ENCODE results near the gene GSG1L2. TPM values are rescaled to one million over a fixed set of nuclear protein-coding genes. Genes with fewer than 3 reads are reported as not detected.

The GSG1L2 gene
- total and polyA plus RNA-seq, 4 donors: not detected

GRCh38 chr17:9842057-9842758 is 20.3 kb upstream of the GSG1L2 start:
- WGBS: 47% methylated on average over 14 of the region's 14 CpGs
- H3K4me3 ChIP-seq (ENCODE audit: low read depth in 1 of 3, low read length in 3 of 3): no peak overlapping the region
- H3K9ac ChIP-seq (ENCODE audit: low read depth in 1 of 2, low read length in 2 of 2): no peak overlapping the region
- H3K4me1 ChIP-seq (ENCODE audit: control insufficient read depth in 4 of 4, insufficient read depth in 4 of 4, low read length in 3 of 4): peaks cover 0 to 10% (median 9%) of the 10 kb centered on the region in 4 donors
- peak overlapping the region; percentile 21 to 56 for H3K27ac ChIP-seq (ENCODE audit: low read depth in 1 of 2, low read length in 2 of 2)
- DNase-seq (ENCODE audit: low spot score): no peak
- H3K27me3 ChIP-seq (ENCODE audit: control insufficient read depth in 4 of 4, insufficient read depth in 4 of 4, low read length in 3 of 4): no peaks in the 10 kb centered on the region
- TF ChIP-seq FOXA1 (IDR thresholded peaks at IDR 0.05): peak; percentile 79
- TF ChIP-seq ATF3 (IDR thresholded peaks at IDR 0.05): no peak
- TF ChIP-seq RAD21 (IDR thresholded peaks at IDR 0.05): peak in 1 of 2 donors; percentile 12
- TF ChIP-seq JUND (IDR thresholded peaks at IDR 0.05): no peak
- TF ChIP-seq FOXA2 (IDR thresholded peaks at IDR 0.05): peak; percentile 91
- peak; percentile 84 to 87 for TF ChIP-seq RXRA (IDR thresholded peaks at IDR 0.05)
- TF ChIP-seq REST (IDR thresholded peaks at IDR 0.05): peak; percentile 32
- TF ChIP-seq HNF4A (conservative IDR thresholded peaks at IDR 0.05): peak in 1 of 2 donors; percentile 30
- peak; percentile 47 for TF ChIP-seq NR2F2 (IDR thresholded peaks at IDR 0.05)
- no peak for TF ChIP-seq CTCF (IDR thresholded peaks at IDR 0.05; ENCODE audit: low read depth, low read length, missing input control)
- TF ChIP-seq SP1 (IDR thresholded peaks at IDR 0.05): peak; percentile 86
- no peaks in the 10 kb centered on the region for H3K9me3 ChIP-seq (ENCODE audit: control insufficient read depth in 4 of 4, low read length in 3 of 4)
- H3K36me3 ChIP-seq (ENCODE audit: control insufficient read depth in 4 of 4, insufficient read depth in 3 of 4, low read depth in 1 of 4, low read length in 3 of 4): no peaks in the 10 kb centered on the region

GRCh38 chr17:9839433-9839832 is 17.6 kb upstream of the GSG1L2 start:
- Histone ChIP-seq H3K27me3 (ENCODE audit: control insufficient read depth in 4 of 4, insufficient read depth in 4 of 4, low read length in 3 of 4) (no peaks in the 10 kb centered on the region), H3K27ac (ENCODE audit: low read depth in 1 of 2, low read length in 2 of 2) (no peak overlapping the region), H3K4me3 (ENCODE audit: low read depth in 1 of 3, low read length in 3 of 3) (no peak overlapping the region), H3K9me3 (ENCODE audit: control insufficient read depth in 4 of 4, low read length in 3 of 4) (no peaks in the 10 kb centered on the region), H3K4me1 (ENCODE audit: control insufficient read depth in 4 of 4, insufficient read depth in 4 of 4, low read length in 3 of 4) (peaks cover 0 to 10% (median 9%) of the 10 kb centered on the region in 4 donors), H3K36me3 (ENCODE audit: control insufficient read depth in 4 of 4, insufficient read depth in 3 of 4, low read depth in 1 of 4, low read length in 3 of 4) (no peaks in the 10 kb centered on the region), H3K9ac (ENCODE audit: low read depth in 1 of 2, low read length in 2 of 2) (no peak overlapping the region)
- TF ChIP-seq RAD21 (IDR thresholded peaks at IDR 0.05): no peak
- TF ChIP-seq GABPA (IDR thresholded peaks at IDR 0.05 in 1 of 2, conservative IDR thresholded peaks at IDR 0.05 in 1 of 2): no peak
- no peak for TF ChIP-seq TAF1 (conservative IDR thresholded peaks at IDR 0.05)
- no peak for TF ChIP-seq RXRA (IDR thresholded peaks at IDR 0.05)
- no peak for TF ChIP-seq FOXA1 (IDR thresholded peaks at IDR 0.05)
- no peak for TF ChIP-seq JUND (IDR thresholded peaks at IDR 0.05)
- no peak for TF ChIP-seq REST (IDR thresholded peaks at IDR 0.05)
- no peak for TF ChIP-seq MAX (IDR thresholded peaks at IDR 0.05)
- no peak for TF ChIP-seq SP1 (IDR thresholded peaks at IDR 0.05)
- WGBS: 72% methylated on average over 4 of the region's 4 CpGs
- no peak for DNase-seq (ENCODE audit: low spot score)

All from liver (tissue), 9 donors.